H9 (cell line): Measurements from ENCODE around the gene HEPHL1. TPM values are rescaled to one million over a fixed set of nuclear protein-coding genes. Genes with fewer than 3 reads are reported as not detected.

Experiments
- DNase-seq: peaks from one replicate; pipeline ENCODE4 v3.0.0-alpha.2; 2017
- H2AFZ ChIP-seq: one replicate; pipeline ENCODE4 v1.6.1; 2013; ENCODE audit warnings: mild to moderate bottlenecking, low read length, control low read depth, moderate library complexity
- H2AK5ac ChIP-seq: 2 replicates; pipeline ENCODE4 v1.6.1; 2013; ENCODE audit warnings: low read length, control low read depth, mixed read lengths; ENCODE audit not compliant: insufficient read length
- H2BK120ac ChIP-seq: one replicate; pipeline ENCODE4 v1.6.1; 2013; ENCODE audit warnings: low read depth, mild to moderate bottlenecking, low read length, control low read depth, inconsistent platforms; ENCODE audit not compliant: poor library complexity, severe bottlenecking
- H2BK12ac ChIP-seq: 2 replicates; pipeline ENCODE4 v1.6.1; 2013; ENCODE audit warnings: low read length, control low read depth, mixed read lengths, low read depth; ENCODE audit not compliant: insufficient read length
- H2BK15ac ChIP-seq: 2 replicates; pipeline ENCODE4 v1.6.1; 2013; ENCODE audit warnings: low read depth, low read length, control low read depth
- H2BK20ac ChIP-seq: one replicate; pipeline ENCODE4 v1.6.1; 2013; ENCODE audit warnings: low read depth, mild to moderate bottlenecking, low read length, control low read depth, inconsistent platforms; ENCODE audit not compliant: poor library complexity, severe bottlenecking
- H2BK5ac ChIP-seq: 2 replicates; pipeline ENCODE4 v1.6.1; 2013; ENCODE audit warnings: low read length, control low read depth, mixed read lengths; ENCODE audit not compliant: insufficient read length
- H3K14ac ChIP-seq: 2 replicates; pipeline ENCODE4 v1.6.1; 2013; ENCODE audit warnings: low read length, control low read depth; ENCODE audit not compliant: insufficient read depth
- H3K18ac ChIP-seq: 2 replicates; pipeline ENCODE4 v1.6.1; 2013; ENCODE audit warnings: low read depth, mild to moderate bottlenecking, mixed read lengths, low read length, control low read depth; ENCODE audit not compliant: insufficient read length
- H3K23ac ChIP-seq: 2 replicates; pipeline ENCODE4 v1.6.1; 2013; ENCODE audit warnings: low read length, control low read depth, mixed read lengths, low read depth; ENCODE audit not compliant: insufficient read length
- H3K23me2 ChIP-seq: 2 replicates; pipeline ENCODE4 v1.6.1; 2013; ENCODE audit warnings: low read depth, mild to moderate bottlenecking, mixed read lengths, low read length, control low read depth; ENCODE audit not compliant: insufficient read length, poor library complexity, severe bottlenecking
- H3K27ac ChIP-seq: 2 replicates; pipeline ENCODE4 v1.5.1; 2013; ENCODE audit warnings: low read length, control low read depth, mixed read lengths, low read depth; ENCODE audit not compliant: insufficient read length
- H3K27me3 ChIP-seq: 2 replicates; pipeline ENCODE4 v1.6.1; 2013; ENCODE audit warnings: low read length, control low read depth, inconsistent platforms; ENCODE audit not compliant: insufficient read depth
- H3K4ac ChIP-seq: 2 replicates; pipeline ENCODE4 v1.6.1; 2013; ENCODE audit warnings: low read depth, mild to moderate bottlenecking, control low read depth, inconsistent platforms, low read length, moderate library complexity
- H3K4me1 ChIP-seq: 2 replicates; pipeline ENCODE4 v1.6.1; 2013; ENCODE audit warnings: low read length, control low read depth, inconsistent platforms; ENCODE audit not compliant: insufficient read depth
- H3K4me2 ChIP-seq: 2 replicates; pipeline ENCODE4 v1.6.1; 2013; ENCODE audit warnings: low read length, control low read depth, mixed read lengths; ENCODE audit not compliant: insufficient read length, insufficient read depth
- H3K56ac ChIP-seq: 2 replicates; pipeline ENCODE4 v1.6.1; 2013; ENCODE audit warnings: low read depth, mild to moderate bottlenecking, mixed read lengths, low read length, control low read depth; ENCODE audit not compliant: insufficient read length
- H3K79me1 ChIP-seq: 2 replicates; pipeline ENCODE4 v1.6.1; 2013; ENCODE audit warnings: low read depth, mild to moderate bottlenecking, moderate library complexity, low read length, control low read depth, inconsistent platforms; ENCODE audit not compliant: insufficient read depth, poor library complexity, severe bottlenecking
- H3K79me2 ChIP-seq: 2 replicates; pipeline ENCODE4 v1.6.1; 2013; ENCODE audit warnings: low read length, control low read depth, inconsistent platforms; ENCODE audit not compliant: insufficient read depth
- H3K9ac ChIP-seq: 2 replicates; pipeline ENCODE4 v1.6.1; 2013; ENCODE audit warnings: low read length, control low read depth, mixed read lengths; ENCODE audit not compliant: insufficient read length; ENCODE audit errors: extremely low read depth
- H3K9me3 ChIP-seq: one replicate; pipeline ENCODE4 v1.6.1; 2013; ENCODE audit warnings: low read depth, low read length, inconsistent platforms; ENCODE audit not compliant: control insufficient read depth
- H3T11ph ChIP-seq: one replicate; pipeline ENCODE4 v1.6.1; 2013; ENCODE audit warnings: mild to moderate bottlenecking, low read length, control low read depth, inconsistent platforms
- H4K20me1 ChIP-seq: one replicate; pipeline ENCODE4 v1.6.1; 2013; ENCODE audit not compliant: control insufficient read depth, insufficient read length, insufficient read depth
- H4K5ac ChIP-seq: 2 replicates; pipeline ENCODE4 v1.6.1; 2013; ENCODE audit warnings: low read depth, mild to moderate bottlenecking, mixed read lengths, low read length, control low read depth; ENCODE audit not compliant: insufficient read length
- H4K8ac ChIP-seq: replicated peaks from 2 replicates; pipeline ENCODE4 v1.6.1; 2013; ENCODE audit warnings: low read length, control low read depth, mixed read lengths, low read depth; ENCODE audit not compliant: insufficient read length
- H4K91ac ChIP-seq: 2 replicates; pipeline ENCODE4 v1.6.1; 2013; ENCODE audit warnings: low read depth, mild to moderate bottlenecking, moderate library complexity, mixed read lengths, low read length, control low read depth; ENCODE audit not compliant: insufficient read length
- H3K27ac Mint-ChIP-seq, 3 experiments: 2 replicates in 2 of 3; 3 replicates in 1 of 3; pipeline ENCODE4 v1.8.0; 2020 to 2021; ENCODE audit warnings: mixed read lengths in 3 of 3, mild to moderate bottlenecking in 1 of 3, moderate library complexity in 1 of 3
- H3K27me3 Mint-ChIP-seq: 2 replicates; pipeline ENCODE4 v1.8.0; 2021; ENCODE audit warnings: low read depth, mild to moderate bottlenecking, moderate library complexity, mixed read lengths
- H3K36me3 Mint-ChIP-seq, 3 experiments: 2 replicates in 2 of 3; 3 replicates in 1 of 3; pipeline ENCODE4 v1.8.0; 2020 to 2021; ENCODE audit warnings: low read depth in 3 of 3, mixed read lengths in 3 of 3; ENCODE audit not compliant: insufficient read depth in 1 of 3
- H3K4me1 Mint-ChIP-seq, 2 experiments: 2 replicates each; pipeline ENCODE4 v1.8.0; 2020; ENCODE audit warnings: mixed read lengths in 2 of 2
- H3K4me3 Mint-ChIP-seq, 2 experiments: 2 replicates in 1 of 2; 3 replicates in 1 of 2; pipeline ENCODE4 v1.8.0; 2020 to 2021; ENCODE audit warnings: mild to moderate bottlenecking in 2 of 2, mixed read lengths in 2 of 2, moderate library complexity in 1 of 2
- H3K9me3 Mint-ChIP-seq, 2 experiments: 2 replicates in 1 of 2; 3 replicates in 1 of 2; pipeline ENCODE4 v1.8.0; 2020; ENCODE audit warnings: mild to moderate bottlenecking in 2 of 2, mixed read lengths in 2 of 2, moderate library complexity in 1 of 2
- CTCF ChIP-seq: fragments of 200-600 bp; sonication (generic); conservative IDR thresholded peaks from 3 replicates; pipeline ENCODE4 v1.8.0; 2021; ENCODE audit warnings: antibody characterized with exemption, mild to moderate bottlenecking
- WGBS: extraction: QIAGEN DNeasy Blood & Tissue Kit; methylation state at CpG from one replicate; pipeline ENCODE4 v1.1.7; 2013; ENCODE audit warnings: missing lambda C conversion rate, low lambda C conversion rate, mixed read lengths; ENCODE audit not compliant: insufficient read length; ENCODE audit errors: extremely low coverage; 5-methylcytosine and 5-hydroxymethylcytosine counted together
- total RNA-seq: library from RNA; stranded (reverse); gene quantifications from 2 replicates; pipeline ENCODE4 v1.2.1, GENCODE V29; 2021

The HEPHL1 gene
- total RNA-seq, 1 experiment from 2014 or later: not detected

GRCh38 chr11:93984196-93984567 is 37.0 kb upstream of the HEPHL1 start:
- no peak overlapping the region for H3K27ac ChIP-seq
- Mint-ChIP-seq H3K27me3 (peaks cover 5% of the 10 kb centered on the region), H3K9me3 (peaks cover 0 to 1% of the 10 kb centered on the region in 2 experiments; a peak in 2 of 5 replicates), H3K27ac (no peak overlapping the region), H3K4me1 (peaks cover 2 to 5% of the 10 kb centered on the region in 2 experiments; a peak in 2 of 4 replicates), H3K4me3 (no peak overlapping the region), H3K36me3 (no peaks in the 10 kb centered on the region)
- no peaks in the 10 kb centered on the region for H4K20me1 ChIP-seq
- no peak overlapping the region for H2AFZ ChIP-seq
- H3K79me1 ChIP-seq: no peaks in the 10 kb centered on the region
- no peak overlapping the region for H2BK5ac ChIP-seq
- H2AK5ac ChIP-seq: no peak overlapping the region
- H2BK20ac ChIP-seq: no peak overlapping the region
- H3K79me2 ChIP-seq: no peaks in the 10 kb centered on the region
- no peak overlapping the region for H4K91ac ChIP-seq
- no peak overlapping the region for H3K4me2 ChIP-seq
- H3K56ac ChIP-seq: no peak overlapping the region
- no peak overlapping the region for H3K4ac ChIP-seq
- WGBS: no CpG with 5 or more reads among the region's 1 CpG
- no peaks in the 10 kb centered on the region for H3K4me1 ChIP-seq
- no peaks in the 10 kb centered on the region for H3K27me3 ChIP-seq
- H3K23ac ChIP-seq: no peak overlapping the region
- no peak overlapping the region for H3K18ac ChIP-seq
- no peak overlapping the region for H3K9ac ChIP-seq
- no peak overlapping the region for H4K8ac ChIP-seq
- H3T11ph ChIP-seq: no peak overlapping the region
- no peak overlapping the region for H3K14ac ChIP-seq
- no peak overlapping the region for H4K5ac ChIP-seq
- no peak overlapping the region for H2BK12ac ChIP-seq
- DNase-seq: no peak
- H2BK15ac ChIP-seq: no peak overlapping the region
- no peaks in the 10 kb centered on the region for H3K9me3 ChIP-seq
- no peaks in the 10 kb centered on the region for H3K23me2 ChIP-seq
- no peak for TF ChIP-seq CTCF
- no peak overlapping the region for H2BK120ac ChIP-seq
